Bronchial epithelial cell (primary cell): Measurements from ENCODE around the gene CALB2. TPM values are rescaled to one million over a fixed set of nuclear protein-coding genes. Genes with fewer than 3 reads are reported as not detected.

Source experiments
- DNase-seq: peaks from one replicate; pipeline ENCODE4 v3.0.0-alpha.2; 2010; ENCODE audit warnings: low read depth
- FAIRE-seq: peaks from 2 replicates; lab custom pipeline; 2011; peaks lifted over from hg19 to GRCh38; lab: Jason Lieb, UNC
- H3K27me3 ChIP-seq: 2 replicates; pipeline ENCODE4 v1.5.1; 2011; ENCODE audit warnings: low read length; ENCODE audit not compliant: control insufficient read depth, insufficient read depth
- H3K36me3 ChIP-seq: 2 replicates; pipeline ENCODE4 v1.5.1; 2011; ENCODE audit warnings: low read length; ENCODE audit not compliant: control insufficient read depth, insufficient read depth
- H3K4me3 ChIP-seq: 2 replicates; pipeline ENCODE4 v1.5.1; 2011; ENCODE audit warnings: mild to moderate bottlenecking, low read depth, low read length, control low read depth
- CTCF ChIP-seq: IDR thresholded peaks from 2 replicates; pipeline ENCODE4 v1.5.1; 2011; ENCODE audit warnings: mild to moderate bottlenecking, moderate library complexity, low read length, control low read depth, inconsistent platforms; ENCODE audit not compliant: insufficient read depth, severe bottlenecking
- total RNA-seq: library from RNA; depleted of rRNA; stranded (reverse); fragments of >200 nt; gene quantifications from 2 replicates; pipeline ENCODE4 v1.2.1, GENCODE V29; 2014

Gene CALB2
- total RNA-seq, 1 donor from 2014 or later: 0.26 TPM

- H3K27me3 ChIP-seq: peaks cover 2% of the 10 kb centered on the region
- H3K4me3 ChIP-seq: no peak overlapping the region
- TF ChIP-seq CTCF: no peak
- no peaks in the 10 kb centered on the region for H3K36me3 ChIP-seq
- no peak for DNase-seq
- no peak for FAIRE-seq
Measured at GRCh38 chr16:71369494-71369893, 11.0 kb downstream of the CALB2 start.

GRCh38 chr16:71371237-71371636 lies 12.7 kb downstream of the CALB2 start:
- TF ChIP-seq CTCF: no peak

GRCh38 chr16:71373073-71373472 lies 14.6 kb downstream of the CALB2 start:
- no peak for TF ChIP-seq CTCF
- DNase-seq (no peak), FAIRE-seq (no peak)
- H3K4me3 ChIP-seq: no peak overlapping the region
- peaks cover 2% of the 10 kb centered on the region for H3K27me3 ChIP-seq
- H3K36me3 ChIP-seq: no peaks in the 10 kb centered on the region

More at GRCh38 chr16:71371237-71371636, 12.7 kb downstream of the CALB2 start:
- H3K4me3 ChIP-seq: no peak overlapping the region
- DNase-seq: no peak
- H3K36me3 ChIP-seq: no peaks in the 10 kb centered on the region
- FAIRE-seq: no peak
- H3K27me3 ChIP-seq: peaks cover 2% of the 10 kb centered on the region

GRCh38 chr16:71376465-71377157 lies 18.1 kb downstream of the CALB2 start:
- no peak for TF ChIP-seq CTCF
- Histone ChIP-seq H3K36me3 (no peaks in the 10 kb centered on the region), H3K27me3 (no peaks in the 10 kb centered on the region), H3K4me3 (no peak overlapping the region)
- FAIRE-seq: peak; percentile 60
- DNase-seq: no peak

GRCh38 chr16:71379711-71380110 lies 21.2 kb downstream of the CALB2 start:
- FAIRE-seq (no peak), DNase-seq (no peak)
- Histone ChIP-seq H3K4me3 (no peak overlapping the region), H3K36me3 (no peaks in the 10 kb centered on the region), H3K27me3 (no peaks in the 10 kb centered on the region)
- no peak for TF ChIP-seq CTCF

- TF ChIP-seq CTCF: no peak
- FAIRE-seq: no peak
- no peak overlapping the region for H3K4me3 ChIP-seq
- H3K36me3 ChIP-seq: no peaks in the 10 kb centered on the region
- no peaks in the 10 kb centered on the region for H3K27me3 ChIP-seq
- DNase-seq: no peak
Measured at GRCh38 chr16:71380831-71381230, 22.3 kb downstream of the CALB2 start.
